ENCODE measurements around the gene ATP2B3. TPM values are rescaled to one million over a fixed set of nuclear protein-coding genes. Genes with fewer than 3 reads are reported as not detected.

ATP2B3 gene
- total RNA-seq, 1 donor from 2014 or later, result 0.43 TPM

DNA sequence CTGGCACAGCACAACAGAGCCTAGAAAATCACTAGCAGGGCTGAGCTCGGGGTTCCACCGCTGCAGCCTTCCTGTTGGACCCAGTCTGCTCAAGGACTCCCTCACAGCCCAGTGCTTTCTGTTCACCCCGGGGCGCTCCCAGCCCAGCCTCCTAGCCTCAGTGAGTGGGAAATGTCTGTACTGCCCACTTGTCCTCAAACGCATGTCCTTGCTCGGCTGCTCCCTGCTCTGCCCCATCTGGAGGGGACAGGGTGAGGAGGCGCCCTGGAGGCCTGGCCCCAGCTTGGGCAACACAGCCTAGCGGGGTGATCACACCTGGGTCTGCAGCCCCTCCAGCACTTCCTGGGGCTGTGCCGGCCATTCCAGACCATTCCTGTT is 93.4 kb downstream of the ATP2B3 start:
- no peak overlapping the region for H3K27ac Mint-ChIP-seq
- peak overlapping the region; percentile 84 for H3K4me3 Mint-ChIP-seq
- DNase-seq (ENCODE audit: extremely low spot score, unreplicated experiment), result no peak
- H3K27me3 Mint-ChIP-seq, result peaks cover 31% of the 10 kb centered on the region
- TF ChIP-seq, protein P1, sequence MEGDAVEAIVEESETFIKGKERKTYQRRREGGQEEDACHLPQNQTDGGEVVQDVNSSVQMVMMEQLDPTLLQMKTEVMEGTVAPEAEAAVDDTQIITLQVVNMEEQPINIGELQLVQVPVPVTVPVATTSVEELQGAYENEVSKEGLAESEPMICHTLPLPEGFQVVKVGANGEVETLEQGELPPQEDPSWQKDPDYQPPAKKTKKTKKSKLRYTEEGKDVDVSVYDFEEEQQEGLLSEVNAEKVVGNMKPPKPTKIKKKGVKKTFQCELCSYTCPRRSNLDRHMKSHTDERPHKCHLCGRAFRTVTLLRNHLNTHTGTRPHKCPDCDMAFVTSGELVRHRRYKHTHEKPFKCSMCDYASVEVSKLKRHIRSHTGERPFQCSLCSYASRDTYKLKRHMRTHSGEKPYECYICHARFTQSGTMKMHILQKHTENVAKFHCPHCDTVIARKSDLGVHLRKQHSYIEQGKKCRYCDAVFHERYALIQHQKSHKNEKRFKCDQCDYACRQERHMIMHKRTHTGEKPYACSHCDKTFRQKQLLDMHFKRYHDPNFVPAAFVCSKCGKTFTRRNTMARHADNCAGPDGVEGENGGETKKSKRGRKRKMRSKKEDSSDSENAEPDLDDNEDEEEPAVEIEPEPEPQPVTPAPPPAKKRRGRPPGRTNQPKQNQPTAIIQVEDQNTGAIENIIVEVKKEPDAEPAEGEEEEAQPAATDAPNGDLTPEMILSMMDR (conservative IDR thresholded peaks at IDR 0.05), result no peak
- no peaks in the 10 kb centered on the region for H3K9me3 Mint-ChIP-seq
- H3K4me1 Mint-ChIP-seq (ENCODE audit: unreplicated experiment), result no peaks in the 10 kb centered on the region
- no peaks in the 10 kb centered on the region for H3K36me3 Mint-ChIP-seq

DNA sequence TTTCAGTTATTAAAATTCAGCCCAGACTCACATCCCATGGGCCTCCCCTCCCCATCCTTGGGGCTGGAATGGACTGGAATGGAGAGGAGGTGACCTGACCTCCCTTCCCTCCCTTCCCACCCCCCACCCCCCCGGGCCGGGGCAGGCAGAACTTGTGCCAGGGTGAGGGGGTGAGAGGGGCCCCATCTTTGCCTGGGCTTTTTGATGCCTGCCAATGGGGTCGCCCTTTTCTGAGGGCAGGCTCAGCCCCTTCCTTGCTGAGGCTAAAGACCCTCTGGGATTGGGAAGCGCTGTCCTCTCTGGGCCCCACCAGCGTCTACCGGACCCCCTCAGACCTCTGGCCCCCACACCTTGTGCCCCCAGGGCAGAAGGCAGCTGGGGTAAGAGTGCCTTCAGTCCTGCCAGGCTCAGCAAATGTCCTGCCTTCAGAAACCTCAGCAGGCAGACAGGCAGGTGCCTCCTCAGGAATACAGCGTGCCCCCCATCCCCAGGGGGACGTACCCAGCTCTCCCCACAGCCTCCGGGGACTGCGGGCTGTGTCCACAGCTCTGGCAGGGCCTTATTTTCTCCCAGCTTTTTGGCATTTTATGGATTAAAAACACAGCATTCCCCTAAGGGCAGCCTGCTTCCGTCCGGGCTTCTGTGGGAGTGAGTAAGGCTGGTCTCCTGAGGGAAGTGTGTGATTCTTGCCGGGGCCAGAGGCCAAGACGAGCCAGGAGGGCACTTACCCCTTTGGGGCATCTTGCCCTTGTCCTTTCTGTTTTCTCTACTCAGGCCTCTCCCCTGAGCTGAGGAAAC is 94.1 kb downstream of the ATP2B3 start:
- Mint-ChIP-seq H3K27ac (no peak overlapping the region), H3K27me3 (peaks cover 34% of the 10 kb centered on the region), H3K4me3 (no peak overlapping the region), H3K4me1 (ENCODE audit: unreplicated experiment) (no peaks in the 10 kb centered on the region), H3K36me3 (no peaks in the 10 kb centered on the region), H3K9me3 (no peaks in the 10 kb centered on the region)
- TF ChIP-seq, protein P1 (conservative IDR thresholded peaks at IDR 0.05), result no peak
- DNase-seq (ENCODE audit: extremely low spot score, unreplicated experiment), result no peak

GRCh38 chrX:153612413-153612812 is 95.0 kb downstream of the ATP2B3 start:
- no peaks in the 10 kb centered on the region for H3K9me3 Mint-ChIP-seq
- no peaks in the 10 kb centered on the region for H3K4me1 Mint-ChIP-seq (ENCODE audit: unreplicated experiment)
- H3K27ac Mint-ChIP-seq, result no peak overlapping the region
- H3K4me3 Mint-ChIP-seq, result no peak overlapping the region
- H3K36me3 Mint-ChIP-seq, result no peaks in the 10 kb centered on the region
- peaks cover 37% of the 10 kb centered on the region for H3K27me3 Mint-ChIP-seq
- TF ChIP-seq, protein P1 (conservative IDR thresholded peaks at IDR 0.05), result no peak
- DNase-seq (ENCODE audit: extremely low spot score, unreplicated experiment), result no peak

GRCh38 chrX:153614818-153615217 is 97.4 kb downstream of the ATP2B3 start:
- H3K36me3 Mint-ChIP-seq, result no peaks in the 10 kb centered on the region
- TF ChIP-seq, protein P1 (conservative IDR thresholded peaks at IDR 0.05), result no peak
- H3K27ac Mint-ChIP-seq, result no peak overlapping the region
- H3K27me3 Mint-ChIP-seq, result peaks cover 46% of the 10 kb centered on the region
- no peaks in the 10 kb centered on the region for H3K9me3 Mint-ChIP-seq
- no peak for DNase-seq (ENCODE audit: extremely low spot score, unreplicated experiment)
- H3K4me3 Mint-ChIP-seq, result no peak overlapping the region
- H3K4me1 Mint-ChIP-seq (ENCODE audit: unreplicated experiment), result no peaks in the 10 kb centered on the region

DNA sequence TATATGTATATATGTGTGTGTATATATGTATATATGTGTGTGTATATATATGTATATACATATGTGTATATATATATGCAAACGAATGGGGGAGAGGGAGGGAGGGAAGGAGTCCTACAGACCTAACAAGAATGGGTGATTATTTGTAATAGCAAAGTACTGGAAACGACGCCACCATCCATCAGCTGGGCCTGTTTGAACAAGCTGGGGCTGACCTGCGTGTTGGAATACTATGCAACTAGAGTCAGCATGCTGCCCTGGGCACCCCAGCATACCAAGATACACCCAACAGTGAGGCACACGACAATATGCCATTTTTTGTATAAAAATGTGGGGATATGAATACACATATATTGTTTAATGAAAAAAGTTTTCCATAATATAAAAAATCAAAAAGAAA is 103.1 kb downstream of the ATP2B3 start:
- no peak for DNase-seq (ENCODE audit: extremely low spot score, unreplicated experiment)
- no peaks in the 10 kb centered on the region for H3K4me1 Mint-ChIP-seq (ENCODE audit: unreplicated experiment)
- H3K4me3 Mint-ChIP-seq, result no peak overlapping the region
- no peak overlapping the region for H3K27ac Mint-ChIP-seq
- H3K36me3 Mint-ChIP-seq, result no peaks in the 10 kb centered on the region
- TF ChIP-seq, protein P1 (conservative IDR thresholded peaks at IDR 0.05), result no peak
- H3K9me3 Mint-ChIP-seq, result no peaks in the 10 kb centered on the region
- peaks cover 28% of the 10 kb centered on the region for H3K27me3 Mint-ChIP-seq
